NT2/D1 (cell line): ENCODE data around the gene GALNT18.

Experiments used
- DNase-seq: peaks from one replicate; pipeline ENCODE4 v3.0.0-alpha.2; 2011; ENCODE audit warnings: low read depth, low spot score
- H3K27me3 ChIP-seq: 2 replicates; pipeline ENCODE4 v1.6.0; 2011; ENCODE audit warnings: mild to moderate bottlenecking; ENCODE audit not compliant: insufficient read length, insufficient read depth
- H3K36me3 ChIP-seq: 2 replicates; pipeline ENCODE4 v1.6.1; 2011; ENCODE audit warnings: mild to moderate bottlenecking, low read length, mixed read lengths; ENCODE audit not compliant: insufficient read depth, insufficient read length
- H3K4me1 ChIP-seq: 2 replicates; pipeline ENCODE4 v1.5.1; 2011; ENCODE audit not compliant: insufficient read depth, insufficient read length
- H3K4me3 ChIP-seq: 2 replicates; pipeline ENCODE4 v1.5.1; 2011; ENCODE audit warnings: low read depth; ENCODE audit not compliant: insufficient read length
- H3K9ac ChIP-seq: 2 replicates; pipeline ENCODE4 v1.6.0; 2011; ENCODE audit warnings: low read depth; ENCODE audit not compliant: insufficient read length
- H3K9me3 ChIP-seq: 2 replicates; pipeline ENCODE4 v1.5.1; 2011; ENCODE audit warnings: mild to moderate bottlenecking, low read length; ENCODE audit not compliant: insufficient read depth
- SUZ12 ChIP-seq: IDR thresholded peaks from 2 replicates; pipeline ENCODE4 v1.6.1; 2011; ENCODE audit not compliant: insufficient read length, insufficient read depth; ENCODE audit errors: extremely low read depth
- YY1 ChIP-seq: IDR thresholded peaks from 2 replicates; pipeline ENCODE4 v1.6.1; 2011; ENCODE audit not compliant: insufficient read length, insufficient read depth
- ZNF274 ChIP-seq: IDR thresholded peaks from 2 replicates; pipeline ENCODE4 v1.6.1; 2011; ENCODE audit warnings: mild to moderate bottlenecking, low read depth, low read length

GALNT18 gene

DNA sequence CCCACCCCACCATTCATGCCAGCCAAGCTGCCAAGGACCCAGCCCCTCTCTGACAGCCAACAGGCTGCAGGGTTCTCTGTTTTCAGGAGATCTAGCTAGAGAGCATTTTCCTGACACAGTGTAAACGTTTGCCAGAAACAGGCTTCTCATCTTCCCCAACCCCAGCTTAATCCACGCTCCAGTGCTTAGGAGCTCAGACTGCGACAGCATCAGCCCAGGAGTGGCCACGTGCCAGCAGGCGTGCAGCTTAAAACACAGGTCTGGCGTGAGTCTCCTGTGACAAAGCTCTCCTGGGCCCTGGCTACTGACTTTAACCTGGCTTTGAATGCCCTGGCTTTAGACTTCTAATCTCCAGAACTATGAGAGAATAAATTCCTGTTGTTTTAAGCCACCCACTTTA is 66.6 kb downstream of the GALNT18 start:
- Histone ChIP-seq H3K36me3 (no peaks in the 10 kb centered on the region), H3K9me3 (no peaks in the 10 kb centered on the region), H3K4me3 (no peak overlapping the region), H3K27me3 (no peaks in the 10 kb centered on the region), H3K4me1 (no peaks in the 10 kb centered on the region), H3K9ac (no peak overlapping the region)
- TF ChIP-seq ZNF274 (no peak), SUZ12 (no peak), YY1 (no peak)
- DNase-seq: no peak

DNA sequence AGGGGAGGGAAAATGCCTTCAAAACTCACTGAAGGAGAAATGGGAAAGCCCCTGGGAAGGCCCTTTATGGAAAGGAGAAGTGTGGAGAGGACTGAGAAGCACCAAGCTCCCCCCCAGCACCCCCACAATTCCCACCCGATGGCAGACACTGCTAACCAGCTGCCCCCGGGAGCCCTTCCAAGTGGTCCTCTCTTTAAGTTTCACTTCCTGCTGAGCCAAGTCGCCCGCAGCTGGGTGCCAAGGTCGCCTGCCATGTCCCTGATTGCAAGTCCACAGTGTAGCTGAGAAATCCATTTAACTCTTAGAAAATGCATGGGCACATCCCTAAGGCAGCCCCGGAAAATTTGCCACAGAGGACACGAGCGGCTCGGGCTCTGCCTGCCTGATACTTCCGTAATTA is 68.2 kb downstream of the GALNT18 start:
- Histone ChIP-seq H3K9me3 (no peaks in the 10 kb centered on the region), H3K4me3 (no peak overlapping the region), H3K36me3 (no peaks in the 10 kb centered on the region), H3K27me3 (no peaks in the 10 kb centered on the region), H3K9ac (no peak overlapping the region), H3K4me1 (no peaks in the 10 kb centered on the region)
- no peak for DNase-seq
- no peak for TF ChIP-seq SUZ12
- TF ChIP-seq ZNF274: no peak
- no peak for TF ChIP-seq YY1

DNA sequence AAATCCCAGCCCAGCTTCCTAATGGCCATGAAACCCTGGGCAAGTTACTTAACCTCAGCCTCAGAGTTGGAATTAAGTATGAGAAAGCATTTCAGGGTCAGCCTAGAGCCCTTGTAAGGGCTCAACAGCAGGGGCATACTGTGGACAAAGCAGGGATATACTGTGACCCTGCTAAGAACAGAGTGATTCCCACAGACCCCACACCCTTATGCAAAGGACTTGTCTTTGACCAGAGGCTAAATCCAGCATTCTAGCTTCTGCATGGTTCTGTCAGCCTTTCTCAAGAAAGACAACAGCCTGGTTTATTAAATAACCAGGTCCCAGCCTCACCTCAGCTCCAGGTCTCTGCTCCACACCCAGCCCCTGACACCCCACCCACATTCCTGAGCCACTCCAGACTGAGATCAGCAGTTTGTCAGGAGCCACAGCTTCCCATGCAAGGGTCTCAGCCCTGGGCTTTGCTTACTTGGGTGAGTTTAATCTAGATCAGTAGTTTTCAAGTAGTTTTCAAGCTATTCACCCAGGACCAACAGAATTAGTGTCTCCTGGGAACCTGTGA is 69.2 kb downstream of the GALNT18 start:
- Histone ChIP-seq H3K27me3 (no peaks in the 10 kb centered on the region), H3K4me3 (no peak overlapping the region), H3K4me1 (peaks cover 5% of the 10 kb centered on the region), H3K9me3 (no peaks in the 10 kb centered on the region), H3K9ac (no peak overlapping the region), H3K36me3 (no peaks in the 10 kb centered on the region)
- TF ChIP-seq ZNF274 (no peak), SUZ12 (no peak), YY1 (no peak)
- DNase-seq: no peak

DNA sequence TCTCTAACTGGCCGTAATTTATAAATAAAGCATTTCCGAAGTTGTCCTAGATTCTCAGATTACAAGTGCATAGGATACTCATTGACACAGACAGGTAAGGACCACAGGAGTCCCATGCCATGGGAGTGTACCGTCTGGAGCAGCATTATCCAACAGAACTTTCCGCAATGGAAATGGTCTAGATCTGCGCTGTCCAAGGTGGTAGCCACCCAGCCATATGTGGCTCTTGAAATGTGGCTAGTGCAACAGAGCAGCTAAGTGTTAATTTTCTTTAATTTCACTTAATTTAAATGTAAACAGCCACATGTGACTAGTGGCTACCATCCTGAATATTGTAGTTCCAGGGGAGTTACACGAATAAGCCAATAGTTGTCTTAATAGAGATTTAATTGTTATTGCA is 71.3 kb downstream of the GALNT18 start:
- Histone ChIP-seq H3K9ac (no peak overlapping the region), H3K9me3 (no peaks in the 10 kb centered on the region), H3K4me1 (peaks cover 7% of the 10 kb centered on the region), H3K36me3 (no peaks in the 10 kb centered on the region), H3K4me3 (no peak overlapping the region), H3K27me3 (no peaks in the 10 kb centered on the region)
- TF ChIP-seq SUZ12 (no peak), ZNF274 (no peak), YY1 (no peak)
- no peak for DNase-seq

- H3K27me3 ChIP-seq: no peaks in the 10 kb centered on the region
- DNase-seq: peak; percentile 47
- H3K4me1 ChIP-seq: peaks cover 10% of the 10 kb centered on the region
- H3K4me3 ChIP-seq: no peak overlapping the region
- no peaks in the 10 kb centered on the region for H3K36me3 ChIP-seq
- no peaks in the 10 kb centered on the region for H3K9me3 ChIP-seq
- no peak overlapping the region for H3K9ac ChIP-seq
- TF ChIP-seq SUZ12: no peak
- no peak for TF ChIP-seq YY1
- no peak for TF ChIP-seq ZNF274
Observed at GRCh38 chr11:11545285-11546275, 76.2 kb downstream of the GALNT18 start.

DNA sequence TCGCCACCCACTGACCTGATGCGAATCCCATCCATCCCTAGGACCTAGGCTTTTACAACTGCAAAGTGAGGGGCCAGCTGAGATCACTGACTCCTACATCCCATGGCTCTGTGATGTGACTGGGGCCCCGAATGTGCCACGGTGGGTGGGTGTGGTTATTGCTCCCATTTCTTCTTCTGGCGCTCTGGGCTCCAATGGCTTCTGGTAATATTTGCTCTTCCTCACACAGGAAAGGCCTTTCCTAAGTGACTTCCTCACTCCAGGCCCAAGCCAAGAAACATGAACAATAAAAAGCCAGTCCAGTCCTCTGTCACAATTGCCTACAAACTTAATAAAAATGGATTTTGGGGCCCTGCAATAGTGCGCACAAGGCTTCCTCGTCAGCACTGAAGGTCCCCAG is 78.1 kb downstream of the GALNT18 start:
- Histone ChIP-seq H3K27me3 (no peaks in the 10 kb centered on the region), H3K9me3 (no peaks in the 10 kb centered on the region), H3K4me3 (no peak overlapping the region), H3K9ac (no peak overlapping the region), H3K4me1 (peaks cover 10% of the 10 kb centered on the region), H3K36me3 (no peaks in the 10 kb centered on the region)
- TF ChIP-seq YY1: no peak
- no peak for TF ChIP-seq SUZ12
- TF ChIP-seq ZNF274: no peak
- no peak for DNase-seq

GRCh38 chr11:11540157-11540556 is 81.6 kb downstream of the GALNT18 start:
- H3K4me3 ChIP-seq: no peak overlapping the region
- no peak for DNase-seq
- H3K9me3 ChIP-seq: no peaks in the 10 kb centered on the region
- no peaks in the 10 kb centered on the region for H3K36me3 ChIP-seq
- no peaks in the 10 kb centered on the region for H3K27me3 ChIP-seq
- peaks cover 3% of the 10 kb centered on the region for H3K4me1 ChIP-seq
- no peak overlapping the region for H3K9ac ChIP-seq
- TF ChIP-seq ZNF274 (no peak), SUZ12 (no peak), YY1 (no peak)
